Sigmoid colon (tissue), 4 donors: Measurements from ENCODE around the gene RAD23B.

Experiments used
- CTCF ChIP-seq, 4 experiments: fragments of 450-650 bp in 3 of 4; fragments of 200-600 bp in 1 of 4; IDR thresholded peaks; one replicate each; pipeline ENCODE4 v1.5.1; 2016 to 2019; ENCODE audit warnings: antibody characterized with exemption in 4 of 4, mild to moderate bottlenecking in 3 of 4, moderate library complexity in 2 of 4
- EP300 ChIP-seq, 4 donors: sonication (generic); formaldehyde crosslinking; IDR thresholded peaks; one replicate each; pipeline ENCODE4 v1.6.1; 2017; ENCODE audit warnings: antibody characterized with exemption in 4 of 4
- POLR2A ChIP-seq, 2 donors: fragments of 450-650 bp; IDR thresholded peaks; one replicate each; pipeline ENCODE4 v1.6.1; 2016; ENCODE audit warnings: antibody characterized with exemption in 2 of 2, mild to moderate bottlenecking in 2 of 2, moderate library complexity in 2 of 2
- POLR2AphosphoS5 ChIP-seq, 4 donors: sonication (generic); formaldehyde crosslinking; IDR thresholded peaks; one replicate each; pipeline ENCODE4 v1.6.1; 2017; ENCODE audit warnings: antibody characterized with exemption in 4 of 4

- TF ChIP-seq CTCF (IDR thresholded peaks at IDR 0.05), result no peak
- TF ChIP-seq POLR2A (IDR thresholded peaks at IDR 0.05), result no peak
- no peak for TF ChIP-seq POLR2AphosphoS5 (IDR thresholded peaks at IDR 0.05)
- TF ChIP-seq EP300 (IDR thresholded peaks at IDR 0.05), result no peak
Measured at GRCh38 chr9:107338911-107339659, 56.0 kb downstream of the RAD23B start.
